ENCODE measurements around the gene ALDH6A1. TPM values are rescaled to one million over a fixed set of nuclear protein-coding genes. Genes with fewer than 3 reads are reported as not detected.
"Not testable (repeated sequence)": the region's sequence is repeated elsewhere in the genome, so short reads cannot be mapped to it uniquely, and the experiment has no call there.

Gene ALDH6A1
- 10 to 100 TPM in 9 of 10 donors, 1 to 10 TPM in 1; 7.0 to 15.6 (median 14.0) TPM for polyA plus RNA-seq (ENCODE audit: insufficient read length in 10 of 10)
- long read RNA-seq, donor 1, full-length matches to known transcripts: 2 of 2 reads
- long read RNA-seq, donor 1, partial matches to known transcripts: 0 of 2 reads
- long read RNA-seq, donor 1, other reads (novel, unspliced or antisense): 0 of 2 reads
- long read RNA-seq, donor 2: 0 reads
- long read RNA-seq, donor 3: 0 reads
- long read RNA-seq, donor 4, full-length matches to known transcripts: 3 of 3 reads
- long read RNA-seq, donor 4, partial matches to known transcripts: 0 of 3 reads
- long read RNA-seq, donor 4, other reads (novel, unspliced or antisense): 0 of 3 reads
- long read RNA-seq, donor 5, full-length matches to known transcripts: 4 of 11 reads
- long read RNA-seq, donor 5, partial matches to known transcripts: 7 of 11 reads
- long read RNA-seq, donor 5, other reads (novel, unspliced or antisense): 0 of 11 reads
- long read RNA-seq, donor 6, full-length matches to known transcripts: 2 of 2 reads
- long read RNA-seq, donor 6, partial matches to known transcripts: 0 of 2 reads
- long read RNA-seq, donor 6, other reads (novel, unspliced or antisense): 0 of 2 reads
- long read RNA-seq, donor 7, full-length matches to known transcripts: 4 of 4 reads
- long read RNA-seq, donor 7, partial matches to known transcripts: 0 of 4 reads
- long read RNA-seq, donor 7, other reads (novel, unspliced or antisense): 0 of 4 reads
- long read RNA-seq, donor 8, full-length matches to known transcripts: 3 of 3 reads
- long read RNA-seq, donor 8, partial matches to known transcripts: 0 of 3 reads
- long read RNA-seq, donor 8, other reads (novel, unspliced or antisense): 0 of 3 reads
- long read RNA-seq, donor 9: 0 reads

DNA sequence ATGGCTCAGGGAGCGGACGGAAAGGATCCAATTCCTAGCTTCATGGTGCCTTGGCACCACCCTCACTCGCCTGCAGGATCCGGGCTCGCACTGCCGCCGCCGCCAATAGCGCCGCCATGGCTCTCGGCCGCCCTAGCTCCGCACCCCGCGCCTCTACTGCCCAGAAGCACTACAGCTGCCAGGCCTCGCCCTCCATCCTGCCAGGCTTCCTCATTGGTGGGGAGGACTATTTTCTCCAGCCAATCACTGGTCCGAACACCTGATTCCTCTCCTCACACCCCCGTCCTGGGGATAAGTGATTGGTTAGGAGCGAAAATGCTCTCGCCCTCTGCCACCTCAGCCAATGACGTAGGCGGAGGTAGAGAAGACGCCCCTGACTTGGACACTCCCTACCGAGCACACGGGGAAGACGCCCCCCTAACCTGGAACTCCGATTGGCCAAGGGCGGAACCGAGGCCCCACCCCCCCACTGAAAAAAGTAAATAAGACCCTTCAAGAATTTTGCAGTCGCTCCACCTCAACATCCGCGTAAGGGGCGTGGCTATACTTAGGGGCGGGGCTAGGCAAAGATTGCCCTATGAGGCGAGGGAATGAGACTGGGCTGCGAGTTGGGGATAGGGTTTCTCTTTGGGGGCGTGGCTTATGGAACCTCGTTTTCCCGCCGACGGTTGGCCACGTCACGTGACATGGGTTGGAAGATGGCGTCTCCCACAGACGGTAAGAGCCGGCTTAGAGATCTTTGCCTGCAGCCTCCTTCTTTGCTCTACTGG, at the start of gene ALDH6A1, which contains the start of gene LIN52:
ALDH6A1 (minus strand) TSS at position 177 of the 770 bp plus-strand sequence; CDS start at position 118, 59 bp downstream.
LIN52 (plus strand) TSS at position 680 of the 770 bp plus-strand sequence; CDS start at position 699, 19 bp downstream.
- peak; percentile 100 for DNase-seq

DNA sequence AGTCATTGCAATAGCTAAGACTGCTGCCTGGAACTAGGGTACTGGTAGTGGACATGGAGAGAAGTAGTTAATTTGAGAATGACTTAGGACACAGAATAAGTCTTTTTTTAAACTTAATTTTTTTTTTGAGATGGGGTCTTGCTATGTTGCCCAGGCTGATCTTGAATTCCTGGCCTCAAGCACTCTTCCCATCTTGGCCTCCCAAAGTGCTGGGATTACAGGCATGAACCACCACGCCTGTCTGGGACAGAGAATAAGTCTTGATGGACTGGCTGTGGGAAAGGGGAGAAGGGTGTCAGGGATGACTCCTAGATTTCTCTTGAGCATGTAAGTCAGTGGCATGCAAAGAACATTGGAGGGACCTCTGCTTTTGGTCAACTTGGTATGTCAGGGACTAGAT, 43.4 kb upstream of the ALDH6A1 start:
- no peak for DNase-seq

GRCh38 chr14:74126315-74127013, 42.2 kb upstream of the ALDH6A1 start:
- DNase-seq: no peak

DNA sequence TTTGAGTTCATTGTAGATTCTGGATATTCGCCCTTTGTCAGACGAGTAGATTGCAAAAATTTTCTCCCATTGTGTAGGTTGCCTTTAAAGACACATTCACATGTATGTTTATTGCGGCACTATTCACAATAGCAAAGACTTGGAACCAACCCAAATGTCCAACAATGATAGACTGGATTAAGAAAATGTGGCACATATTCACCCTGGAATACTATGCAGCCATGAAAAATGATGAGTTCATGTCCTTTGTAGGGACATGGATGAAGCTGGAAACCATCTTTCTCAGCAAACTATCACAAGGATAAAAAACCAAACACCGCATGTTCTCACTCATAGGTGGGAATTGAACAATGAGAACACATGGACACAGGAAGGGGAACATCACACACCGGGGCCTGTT, 41.2 kb upstream of the ALDH6A1 start:
- not testable (repeated sequence) for DNase-seq

GRCh38 chr14:74111395-74112216, 27.4 kb upstream of the ALDH6A1 start:
- peak; percentile 35 to 61 (median 37) for DNase-seq

GRCh38 chr14:74109369-74109768, 25.1 kb upstream of the ALDH6A1 start:
- DNase-seq: no peak

DNA sequence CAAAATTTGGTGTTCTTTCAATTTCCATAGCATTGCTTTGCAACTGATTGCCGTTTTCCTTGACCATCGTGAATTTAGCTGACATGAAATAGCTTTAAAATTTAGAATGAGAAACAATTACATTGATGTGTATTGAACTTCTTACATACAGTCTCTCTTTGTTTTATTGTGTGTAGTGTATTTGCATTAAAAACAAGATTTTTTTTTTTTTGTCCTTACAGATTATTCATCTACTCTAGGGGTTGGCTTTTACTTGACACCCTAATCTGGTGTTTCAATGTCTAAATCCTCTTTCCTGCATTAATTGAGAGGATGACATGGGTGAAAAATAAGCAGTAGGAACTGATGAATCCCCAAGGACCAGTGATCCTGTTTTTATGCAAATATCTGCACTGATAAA, 21.1 kb upstream of the ALDH6A1 start:
- DNase-seq: no peak

DNA sequence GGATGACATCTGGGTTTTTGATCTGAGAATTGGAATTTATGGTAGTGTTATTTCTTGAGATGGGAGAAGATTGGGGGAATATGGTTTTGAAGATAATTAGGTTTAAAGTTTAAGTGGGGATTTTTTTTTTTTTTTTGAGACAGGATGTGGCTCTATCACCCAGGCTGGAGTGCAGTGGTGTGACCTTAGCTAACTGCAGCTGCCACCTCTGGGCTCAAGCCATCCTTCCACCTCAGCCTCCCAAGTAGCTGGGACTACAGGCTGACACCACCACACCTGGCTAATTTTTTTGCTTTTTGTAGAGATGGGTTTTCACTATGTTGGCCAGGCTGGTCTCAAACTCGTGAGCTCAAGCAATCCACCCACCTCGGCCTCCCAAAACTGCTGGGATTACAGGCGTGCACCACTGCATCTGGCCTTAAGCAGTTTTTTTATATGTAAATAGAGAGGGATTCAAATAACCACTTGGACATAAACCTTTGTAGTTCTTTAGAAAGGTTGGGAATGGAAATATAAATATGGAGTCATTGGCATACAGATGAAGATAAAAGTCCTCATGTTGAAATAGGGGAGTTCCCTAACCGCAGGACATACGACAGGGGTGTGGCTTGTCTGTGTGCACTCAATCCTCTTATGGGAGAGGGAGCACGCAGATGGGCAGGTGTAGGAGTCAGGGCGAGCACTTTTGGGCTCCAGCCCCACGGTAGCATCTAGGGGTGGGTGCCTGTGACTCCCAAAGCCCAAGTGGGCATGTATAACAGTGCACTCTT, 5.2 kb upstream of the ALDH6A1 start:
- DNase-seq: no peak

GRCh38 chr14:74085828-74086227, 1.6 kb upstream of the ALDH6A1 start:
- DNase-seq: no peak

GRCh38 chr14:74085047-74085637, 889 bp upstream of the ALDH6A1 start:
- DNase-seq: peak in 1 of 3 donors; percentile 8

- no peak for DNase-seq
Measured at GRCh38 chr14:74083784-74084276, 423 bp downstream of the ALDH6A1 start.

GRCh38 chr14:74083161-74083560, 1.1 kb downstream of the ALDH6A1 start:
- DNase-seq: peak in 1 of 3 donors; percentile 2

GRCh38 chr14:74081491-74081890, 2.8 kb downstream of the ALDH6A1 start:
- DNase-seq: no peak

DNA sequence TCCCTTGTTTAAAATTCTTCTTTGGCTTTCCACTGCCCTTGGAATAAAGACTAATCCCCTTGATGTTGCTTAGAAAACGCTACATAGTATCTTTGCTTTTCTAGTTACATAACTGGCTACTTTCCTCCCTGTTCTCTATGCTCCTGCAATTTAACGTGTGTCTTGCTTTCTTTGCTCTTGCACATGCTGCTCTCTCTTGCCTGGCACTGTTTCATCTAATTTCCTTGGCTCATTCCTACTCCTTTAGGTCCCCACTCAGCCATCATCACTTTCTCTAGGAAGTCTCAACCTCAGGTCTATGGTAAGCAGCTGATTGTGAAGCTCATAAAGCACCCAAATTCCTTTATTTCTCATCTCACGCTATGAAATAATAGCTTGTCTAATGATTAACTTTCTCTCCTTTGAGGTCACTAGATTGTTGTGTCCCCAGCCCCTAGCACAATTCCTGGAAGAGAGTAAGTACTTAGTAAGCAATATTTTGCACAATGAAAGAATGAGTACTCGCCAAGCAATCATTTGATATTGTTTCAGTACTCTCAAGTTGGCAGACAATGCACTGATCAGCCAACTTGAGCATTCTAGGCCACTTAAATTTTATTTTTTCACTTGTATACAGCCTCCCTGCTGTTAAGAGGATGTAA, 3.3 kb downstream of the ALDH6A1 start:
- no peak for DNase-seq

DNA sequence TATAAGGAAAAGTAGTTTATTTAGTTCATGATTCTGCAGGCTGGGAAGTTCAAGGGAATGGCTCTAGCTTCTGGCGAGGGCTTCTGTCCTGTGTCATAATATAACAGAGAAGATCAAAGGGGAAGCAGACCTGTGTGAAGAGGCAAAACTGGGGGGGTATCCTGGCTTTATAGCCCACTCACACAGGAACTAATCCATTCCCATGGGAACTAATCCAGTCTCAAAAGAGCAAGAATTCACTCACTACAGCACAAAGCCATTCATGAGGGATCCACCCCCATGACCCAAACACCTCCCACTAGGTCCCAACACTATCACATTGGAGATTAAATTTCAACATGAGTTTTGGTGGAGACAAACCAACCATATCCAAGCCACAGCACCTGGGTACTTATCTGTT, 6.9 kb downstream of the ALDH6A1 start:
- DNase-seq: no peak

DNA sequence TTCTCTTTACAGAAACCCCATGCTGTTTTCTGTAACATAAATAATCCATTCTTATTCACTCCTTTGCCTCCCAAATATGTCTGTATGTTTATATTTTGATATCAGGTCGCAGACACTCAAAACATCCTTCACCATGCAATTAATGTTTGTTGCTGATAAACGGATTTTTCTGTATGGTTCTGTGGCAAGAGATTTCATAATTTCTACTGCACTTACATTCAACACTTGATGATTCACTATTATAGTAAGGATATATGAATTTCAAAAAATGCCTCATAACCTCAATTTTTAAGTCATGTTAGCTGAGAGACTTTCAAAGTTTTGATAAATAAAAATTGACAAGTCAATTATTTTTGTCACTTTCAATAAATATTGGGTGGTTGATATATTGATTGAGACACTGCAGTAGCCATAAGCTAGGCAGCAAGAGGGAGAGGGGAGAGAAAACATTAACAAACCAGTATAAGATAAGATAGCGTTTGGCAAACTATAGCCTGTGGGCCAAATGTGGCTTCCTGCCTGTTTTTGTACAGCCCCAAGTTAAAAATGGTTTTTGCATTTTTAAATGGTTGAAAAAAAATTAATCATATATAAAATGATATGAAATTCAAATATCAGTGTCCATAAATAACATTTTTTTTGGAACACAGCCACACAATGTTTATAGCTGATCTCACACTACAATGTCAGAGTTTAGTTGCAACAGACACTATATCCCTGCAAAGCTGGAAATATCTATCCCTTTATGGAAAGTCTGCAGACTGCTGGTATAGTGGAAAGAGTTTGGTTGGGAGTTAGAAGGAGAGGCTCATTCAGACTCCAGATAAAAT, 18.3 kb downstream of the ALDH6A1 start:
- DNase-seq: no peak

DNA sequence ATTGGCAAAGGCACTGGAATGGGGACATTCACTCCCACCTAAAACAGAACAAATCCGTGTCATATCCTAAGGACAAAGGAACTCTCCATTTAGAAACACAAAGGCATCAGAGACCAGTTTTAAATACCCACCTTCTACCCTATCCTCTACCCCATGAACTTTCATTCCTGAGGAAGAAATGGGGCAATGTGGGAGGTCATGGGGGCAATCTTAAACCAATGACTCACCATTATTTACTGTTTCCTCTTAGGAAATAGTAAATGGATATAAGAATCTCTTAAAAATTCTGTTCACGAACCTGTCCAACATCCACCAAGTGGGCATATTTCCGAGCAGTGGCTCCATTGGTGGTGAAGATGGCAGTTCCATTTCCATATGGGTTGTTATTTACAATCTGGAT, 19.4 kb downstream of the ALDH6A1 start:
- DNase-seq: no peak

All from muscle of back (tissue), 13 donors.